ENCODE data around the gene SNAI3. TPM values are rescaled to one million over a fixed set of nuclear protein-coding genes. Genes with fewer than 3 reads are reported as not detected.

SNAI3 gene
- total RNA-seq, 1 donor from 2014 or later = 2.7 TPM

DNA sequence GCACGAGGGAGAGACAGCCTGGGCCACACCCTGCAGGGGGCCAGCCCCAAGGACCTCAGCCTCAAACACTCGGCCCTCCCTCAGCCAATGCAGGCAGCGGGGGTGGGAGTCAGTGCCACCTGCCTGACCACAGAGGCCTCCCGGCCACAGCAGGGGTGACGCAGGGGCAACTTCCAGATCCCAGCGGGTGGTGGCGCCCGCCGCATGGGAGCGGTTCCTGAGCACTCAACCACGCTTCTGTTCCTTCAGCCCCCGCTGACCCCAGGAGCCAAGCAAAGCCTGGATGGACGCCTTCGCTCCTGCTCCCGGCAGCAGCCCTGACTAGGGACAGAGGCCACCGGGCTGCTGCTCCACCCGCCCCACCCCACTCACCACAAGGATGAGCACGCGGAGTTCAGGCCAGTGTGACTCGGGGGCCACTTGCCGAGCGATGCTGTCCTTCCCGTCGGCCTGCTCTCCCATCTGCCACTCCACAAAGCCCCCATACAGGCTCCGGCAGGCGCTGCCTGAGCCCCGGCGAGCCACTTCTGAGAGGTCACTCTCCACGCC lies 30.5 kb downstream of the SNAI3 start:
- DNase-seq = no peak
- Mint-ChIP-seq H3K27me3 (no peaks in the 10 kb centered on the region), H3K36me3 (ENCODE audit: low read depth) (peaks cover 38% of the 10 kb centered on the region), H3K4me3 (no peak overlapping the region), H3K9me3 (no peaks in the 10 kb centered on the region), H3K27ac (no peak overlapping the region), H3K4me1 (peaks cover 20% of the 10 kb centered on the region)
- no peak for ATAC-seq (ENCODE audit: low read depth)
- CTCF ChIA-PET = no interaction called here
- POLR2A ChIA-PET = interaction anchor here (0.6 kb wide), 1 partner anchor 43 kb away, joined by 3 read pairs; no protein-coding TSS in a partner anchor
- TF ChIP-seq, protein P1, sequence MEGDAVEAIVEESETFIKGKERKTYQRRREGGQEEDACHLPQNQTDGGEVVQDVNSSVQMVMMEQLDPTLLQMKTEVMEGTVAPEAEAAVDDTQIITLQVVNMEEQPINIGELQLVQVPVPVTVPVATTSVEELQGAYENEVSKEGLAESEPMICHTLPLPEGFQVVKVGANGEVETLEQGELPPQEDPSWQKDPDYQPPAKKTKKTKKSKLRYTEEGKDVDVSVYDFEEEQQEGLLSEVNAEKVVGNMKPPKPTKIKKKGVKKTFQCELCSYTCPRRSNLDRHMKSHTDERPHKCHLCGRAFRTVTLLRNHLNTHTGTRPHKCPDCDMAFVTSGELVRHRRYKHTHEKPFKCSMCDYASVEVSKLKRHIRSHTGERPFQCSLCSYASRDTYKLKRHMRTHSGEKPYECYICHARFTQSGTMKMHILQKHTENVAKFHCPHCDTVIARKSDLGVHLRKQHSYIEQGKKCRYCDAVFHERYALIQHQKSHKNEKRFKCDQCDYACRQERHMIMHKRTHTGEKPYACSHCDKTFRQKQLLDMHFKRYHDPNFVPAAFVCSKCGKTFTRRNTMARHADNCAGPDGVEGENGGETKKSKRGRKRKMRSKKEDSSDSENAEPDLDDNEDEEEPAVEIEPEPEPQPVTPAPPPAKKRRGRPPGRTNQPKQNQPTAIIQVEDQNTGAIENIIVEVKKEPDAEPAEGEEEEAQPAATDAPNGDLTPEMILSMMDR (IDR thresholded peaks at IDR 0.05) = no peak
- intact Hi-C loops (cut with micrococcal nuclease) = no loop called here

DNA sequence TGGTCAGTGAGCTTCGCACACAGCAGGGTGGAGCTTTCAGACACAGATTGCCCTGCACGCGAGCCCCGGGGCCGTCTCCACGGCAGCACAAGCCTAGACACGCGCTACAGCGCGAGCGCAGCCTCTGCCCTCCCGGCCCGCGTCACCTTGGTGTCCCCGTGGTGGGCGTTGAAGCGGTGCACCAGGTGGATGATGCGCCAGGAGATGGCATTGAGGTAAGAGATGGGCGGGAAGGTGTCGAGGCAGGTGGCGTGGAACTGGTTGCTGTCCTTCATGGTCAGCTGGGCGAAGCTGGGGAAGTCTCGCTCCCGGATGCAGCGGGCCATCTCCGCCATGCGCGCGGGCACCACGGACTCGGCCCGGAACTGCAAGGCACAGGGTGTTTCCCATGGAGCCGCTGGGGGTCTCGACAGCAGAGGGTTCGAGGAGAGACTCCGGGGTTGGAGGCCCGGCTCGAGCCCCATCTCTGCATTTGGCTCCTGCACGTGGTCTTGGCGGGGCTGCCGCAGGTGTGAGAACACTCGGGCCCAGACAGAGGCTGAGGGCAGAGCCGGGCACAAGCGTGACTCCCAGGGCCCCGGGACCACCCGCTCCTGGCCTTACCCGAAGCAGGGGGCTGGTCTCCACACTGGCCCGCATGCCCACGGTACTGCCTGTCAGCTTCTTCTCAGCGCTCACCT lies 31.1 kb downstream of the SNAI3 start:
- TF ChIP-seq, protein P1 (IDR thresholded peaks at IDR 0.05) = no peak
- DNase-seq = no peak
- Mint-ChIP-seq H3K4me1 (peaks cover 20% of the 10 kb centered on the region), H3K9me3 (no peaks in the 10 kb centered on the region), H3K27ac (no peak overlapping the region), H3K27me3 (no peaks in the 10 kb centered on the region), H3K36me3 (ENCODE audit: low read depth) (peaks cover 40% of the 10 kb centered on the region), H3K4me3 (no peak overlapping the region)
- no peak for ATAC-seq (ENCODE audit: low read depth)
- intact Hi-C loops (cut with micrococcal nuclease) = no loop called here
- CTCF ChIA-PET = no interaction called here
- POLR2A ChIA-PET = interaction anchor here (0.6 kb wide), 1 partner anchor 42 kb away, joined by 3 read pairs; no protein-coding TSS in a partner anchor

DNA sequence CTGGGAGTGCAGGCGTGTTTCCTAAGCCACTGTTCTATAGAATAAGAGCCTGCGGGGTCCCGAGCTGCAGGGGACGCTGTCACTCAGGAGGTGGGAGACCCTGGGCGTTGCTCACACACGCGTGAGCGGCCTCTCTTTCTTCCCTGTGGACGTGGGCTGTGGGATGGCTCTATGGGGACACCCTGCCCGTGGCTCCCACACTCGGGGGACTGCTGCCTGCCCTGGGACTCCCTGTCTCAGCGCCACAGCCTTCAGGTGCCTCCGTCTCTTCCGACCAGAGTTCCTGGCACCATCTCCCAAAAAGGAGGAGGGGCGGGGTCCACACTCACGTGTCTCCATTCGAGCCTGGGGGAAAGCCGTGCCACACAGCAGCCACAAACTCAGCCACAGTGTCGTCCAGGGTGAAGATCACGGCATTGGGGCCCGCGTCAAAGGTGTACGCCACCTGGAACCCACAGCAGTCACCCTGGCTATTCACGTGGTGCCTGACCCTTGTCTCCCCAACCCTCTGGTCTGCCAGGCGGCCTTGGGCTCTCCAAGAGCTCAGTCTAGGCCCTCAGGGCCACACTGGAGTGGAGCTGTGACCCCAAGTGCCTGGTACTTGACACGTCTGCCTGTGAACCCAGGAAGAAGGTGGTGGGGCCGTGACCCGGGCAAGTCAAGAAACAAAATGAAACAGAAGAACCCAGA lies 31.8 kb downstream of the SNAI3 start:
- TF ChIP-seq, protein P1 (IDR thresholded peaks at IDR 0.05) = no peak
- Mint-ChIP-seq H3K4me3 (no peak overlapping the region), H3K9me3 (no peaks in the 10 kb centered on the region), H3K27ac (no peak overlapping the region), H3K27me3 (no peaks in the 10 kb centered on the region), H3K36me3 (ENCODE audit: low read depth) (peaks cover 41% of the 10 kb centered on the region), H3K4me1 (peaks cover 24% of the 10 kb centered on the region)
- POLR2A ChIA-PET = no interaction called here
- no peak for ATAC-seq (ENCODE audit: low read depth)
- intact Hi-C loops (cut with micrococcal nuclease) = loop anchor here (5.0 kb wide), 2 partner anchors 203 to 313 kb away; partner anchors contain the start of genes GALNS and TRAPPC2L
- no peak for DNase-seq
- CTCF ChIA-PET = no interaction called here

DNA sequence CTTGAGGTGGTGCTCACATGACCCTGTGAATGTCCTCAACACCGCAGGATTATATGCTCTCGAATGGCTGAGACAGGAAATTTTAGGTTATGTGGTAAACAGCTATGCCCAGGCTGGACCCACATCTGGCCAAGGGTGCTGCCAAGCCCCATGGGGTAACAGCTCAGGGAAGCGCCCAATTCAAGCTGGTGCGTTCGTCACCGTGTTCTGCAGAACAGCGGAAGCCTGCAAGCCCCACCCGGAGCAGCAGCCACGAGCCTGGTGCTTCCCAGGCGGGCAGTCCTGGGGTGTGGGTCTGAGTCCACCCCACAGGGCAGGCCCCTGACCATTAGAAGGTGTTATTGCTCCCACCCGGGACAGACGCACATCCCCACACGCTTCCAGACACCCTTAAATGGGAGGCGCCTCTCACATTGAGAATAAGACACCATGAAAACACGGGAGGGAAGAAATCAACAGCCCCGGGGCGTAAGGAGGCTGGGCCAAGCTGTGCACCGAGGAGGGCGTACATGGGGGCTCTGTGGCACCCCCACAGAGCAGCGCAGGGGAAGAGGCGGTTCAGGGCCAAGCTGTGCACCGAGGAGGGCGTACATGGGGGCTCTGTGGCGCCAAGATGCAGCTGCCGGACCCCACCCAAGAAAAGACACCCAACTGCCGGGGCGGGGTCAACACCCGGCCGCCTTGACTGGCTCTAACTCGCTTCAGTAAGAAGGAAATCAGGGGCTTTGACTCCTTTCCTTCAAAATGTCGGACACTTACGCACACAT lies 32.5 kb downstream of the SNAI3 start:
- no peaks in the 10 kb centered on the region for H3K27me3 Mint-ChIP-seq
- peaks cover 28% of the 10 kb centered on the region for H3K4me1 Mint-ChIP-seq
- H3K27ac Mint-ChIP-seq = no peak overlapping the region
- intact Hi-C loops (cut with micrococcal nuclease) = loop anchor here (5.0 kb wide), 2 partner anchors 204 to 314 kb away; partner anchors contain the start of genes GALNS and TRAPPC2L
- TF ChIP-seq, protein P1 (IDR thresholded peaks at IDR 0.05) = no peak
- no peak overlapping the region for H3K4me3 Mint-ChIP-seq
- H3K36me3 Mint-ChIP-seq (ENCODE audit: low read depth) = peaks cover 43% of the 10 kb centered on the region
- CTCF ChIA-PET = no interaction called here
- POLR2A ChIA-PET = interaction anchor here (0.7 kb wide), 1 partner anchor 9 kb away, joined by 3 read pairs; the partner anchor contains the start of gene MVD
- ATAC-seq (ENCODE audit: low read depth) = no peak
- DNase-seq = no peak
- no peaks in the 10 kb centered on the region for H3K9me3 Mint-ChIP-seq
